ENCODE data around the gene UNC13B.
"Not testable (repeated sequence)": the region's sequence is repeated elsewhere in the genome, so short reads cannot be mapped to it uniquely, and the experiment has no call there.

The UNC13B gene

GRCh38 chr9:35398651-35399335, 237.0 kb downstream of the UNC13B start:
- no peaks in the 10 kb centered on the region for H3K27me3 ChIP-seq
- H3K36me3 ChIP-seq = no peaks in the 10 kb centered on the region
- no peak for TF ChIP-seq CTCF (IDR thresholded peaks at IDR 0.05)
- no peaks in the 10 kb centered on the region for H3K9me3 ChIP-seq
- H3K27ac ChIP-seq = no peak overlapping the region
- no peaks in the 10 kb centered on the region for H3K4me1 ChIP-seq (ENCODE audit: control insufficient read depth in 1 of 2, insufficient read depth in 1 of 2, low read depth in 1 of 2, low read length in 1 of 2)
- no peak overlapping the region for H3K4me3 ChIP-seq (ENCODE audit: low read depth in 1 of 2, low read length in 1 of 2)

- H3K36me3 ChIP-seq = no peaks in the 10 kb centered on the region
- TF ChIP-seq CTCF (IDR thresholded peaks at IDR 0.05) = no peak
- no peak overlapping the region for H3K4me3 ChIP-seq (ENCODE audit: low read depth in 1 of 2, low read length in 1 of 2)
- H3K4me1 ChIP-seq (ENCODE audit: control insufficient read depth in 1 of 2, insufficient read depth in 1 of 2, low read depth in 1 of 2, low read length in 1 of 2) = peaks cover 5% of the 10 kb centered on the region in 2 experiments
- peaks cover 17% of the 10 kb centered on the region for H3K27me3 ChIP-seq
- no peaks in the 10 kb centered on the region for H3K9me3 ChIP-seq
- H3K27ac ChIP-seq = no peak overlapping the region
These were observed 243.1 kb downstream of the UNC13B start for GRCh38 chr9:35404865-35405264.

GRCh38 chr9:35406183-35406959, 244.6 kb downstream of the UNC13B start:
- TF ChIP-seq CTCF (IDR thresholded peaks at IDR 0.05) = no peak
- Histone ChIP-seq H3K9me3 (no peaks in the 10 kb centered on the region), H3K27me3 (peaks cover 17% of the 10 kb centered on the region), H3K27ac (no peak overlapping the region), H3K4me3 (ENCODE audit: low read depth in 1 of 2, low read length in 1 of 2) (no peak overlapping the region), H3K36me3 (no peaks in the 10 kb centered on the region), H3K4me1 (ENCODE audit: control insufficient read depth in 1 of 2, insufficient read depth in 1 of 2, low read depth in 1 of 2, low read length in 1 of 2) (peaks cover 5% of the 10 kb centered on the region in 2 experiments)

GRCh38 chr9:35407846-35408245, 246.0 kb downstream of the UNC13B start:
- Histone ChIP-seq H3K27me3 (peaks cover 17% of the 10 kb centered on the region), H3K4me3 (ENCODE audit: low read depth in 1 of 2, low read length in 1 of 2) (no peak overlapping the region), H3K27ac (no peak overlapping the region), H3K36me3 (no peaks in the 10 kb centered on the region), H3K9me3 (no peaks in the 10 kb centered on the region), H3K4me1 (ENCODE audit: control insufficient read depth in 1 of 2, insufficient read depth in 1 of 2, low read depth in 1 of 2, low read length in 1 of 2) (peaks cover 5% of the 10 kb centered on the region in 2 experiments)
- no peak for TF ChIP-seq CTCF (IDR thresholded peaks at IDR 0.05)

- not testable (repeated sequence) for H3K4me3 ChIP-seq (ENCODE audit: low read depth in 1 of 2, low read length in 1 of 2); H3K9me3 ChIP-seq; H3K36me3 ChIP-seq; H3K4me1 ChIP-seq (ENCODE audit: control insufficient read depth in 1 of 2, insufficient read depth in 1 of 2, low read depth in 1 of 2, low read length in 1 of 2); H3K27ac ChIP-seq
- H3K27me3 ChIP-seq = peaks cover 23% of the 10 kb centered on the region
These were observed 247.6 kb downstream of the UNC13B start for GRCh38 chr9:35409434-35409833.

GRCh38 chr9:35414889-35415288, 253.1 kb downstream of the UNC13B start:
- peaks cover 6% of the 10 kb centered on the region for H3K27me3 ChIP-seq

More at GRCh38 chr9:35414889-35415288, 253.1 kb downstream of the UNC13B start:
- Histone ChIP-seq H3K27ac (no peak overlapping the region), H3K9me3 (no peaks in the 10 kb centered on the region), H3K4me1 (ENCODE audit: control insufficient read depth in 1 of 2, insufficient read depth in 1 of 2, low read depth in 1 of 2, low read length in 1 of 2) (no peaks in the 10 kb centered on the region), H3K4me3 (ENCODE audit: low read depth in 1 of 2, low read length in 1 of 2) (no peak overlapping the region), H3K36me3 (no peaks in the 10 kb centered on the region)
- no peak for TF ChIP-seq CTCF (IDR thresholded peaks at IDR 0.05)
